ENCODE data around the gene PCDH19.

DNA sequence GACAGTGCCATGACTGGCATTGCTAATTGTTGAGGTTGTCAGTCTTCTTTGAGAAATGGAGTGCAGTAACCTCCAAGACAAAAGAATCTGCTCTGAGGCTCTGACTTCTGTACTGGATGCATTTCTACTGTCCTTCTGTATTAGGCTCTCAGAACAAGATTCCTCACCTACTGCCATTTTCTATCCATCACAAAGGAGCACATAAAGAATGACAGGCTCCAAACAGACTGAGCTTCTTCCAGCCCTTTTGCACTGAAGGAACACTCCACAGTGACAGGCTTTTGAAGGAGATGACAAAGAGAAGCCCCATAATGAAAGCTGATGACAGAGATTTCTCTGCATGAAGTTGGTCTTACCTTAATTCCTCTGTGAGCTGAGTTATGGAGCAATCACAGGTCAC is 162.2 kb downstream of the PCDH19 start:
- TF ChIP-seq, protein P1, sequence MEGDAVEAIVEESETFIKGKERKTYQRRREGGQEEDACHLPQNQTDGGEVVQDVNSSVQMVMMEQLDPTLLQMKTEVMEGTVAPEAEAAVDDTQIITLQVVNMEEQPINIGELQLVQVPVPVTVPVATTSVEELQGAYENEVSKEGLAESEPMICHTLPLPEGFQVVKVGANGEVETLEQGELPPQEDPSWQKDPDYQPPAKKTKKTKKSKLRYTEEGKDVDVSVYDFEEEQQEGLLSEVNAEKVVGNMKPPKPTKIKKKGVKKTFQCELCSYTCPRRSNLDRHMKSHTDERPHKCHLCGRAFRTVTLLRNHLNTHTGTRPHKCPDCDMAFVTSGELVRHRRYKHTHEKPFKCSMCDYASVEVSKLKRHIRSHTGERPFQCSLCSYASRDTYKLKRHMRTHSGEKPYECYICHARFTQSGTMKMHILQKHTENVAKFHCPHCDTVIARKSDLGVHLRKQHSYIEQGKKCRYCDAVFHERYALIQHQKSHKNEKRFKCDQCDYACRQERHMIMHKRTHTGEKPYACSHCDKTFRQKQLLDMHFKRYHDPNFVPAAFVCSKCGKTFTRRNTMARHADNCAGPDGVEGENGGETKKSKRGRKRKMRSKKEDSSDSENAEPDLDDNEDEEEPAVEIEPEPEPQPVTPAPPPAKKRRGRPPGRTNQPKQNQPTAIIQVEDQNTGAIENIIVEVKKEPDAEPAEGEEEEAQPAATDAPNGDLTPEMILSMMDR (conservative IDR thresholded peaks at IDR 0.05 in 1 of 2, IDR thresholded peaks at IDR 0.05 in 1 of 2; ENCODE audit: low read depth in 1 of 2, low read length in 2 of 2) = no peak
- no peak for TF ChIP-seq EZH2 (IDR thresholded peaks at IDR 0.05; ENCODE audit: low read length, missing control alignments)
